Subcutaneous abdominal adipose tissue (tissue), 5 donors: ENCODE measurements around the gene ADGRG1.

Experiments used
- H3K27ac ChIP-seq: one replicate; pipeline ENCODE4 v1.7.0; 2013; ENCODE audit warnings: low read depth, mild to moderate bottlenecking, inconsistent platforms, low read length, moderate library complexity
- H3K27me3 ChIP-seq, 5 donors: one replicate each; pipeline ENCODE4 v1.7.0; 2013; ENCODE audit warnings: low read length in 5 of 5, inconsistent platforms in 1 of 5; ENCODE audit not compliant: control insufficient read depth in 5 of 5, insufficient read depth in 4 of 5
- H3K36me3 ChIP-seq, 5 donors: one replicate each; pipeline ENCODE4 v1.7.0; 2013; ENCODE audit warnings: low read length in 5 of 5; ENCODE audit not compliant: control insufficient read depth in 5 of 5, insufficient read depth in 5 of 5
- H3K4me1 ChIP-seq, 5 donors: one replicate each; pipeline ENCODE4 v1.7.0; 2013; ENCODE audit warnings: low read length in 5 of 5, mild to moderate bottlenecking in 3 of 5, moderate library complexity in 1 of 5; ENCODE audit not compliant: control insufficient read depth in 5 of 5, insufficient read depth in 5 of 5
- H3K4me3 ChIP-seq, 5 donors: one replicate each; pipeline ENCODE4 v1.7.0; 2013; ENCODE audit warnings: low read length in 5 of 5, low read depth in 1 of 5
- H3K9ac ChIP-seq, 5 donors: one replicate each; pipeline ENCODE4 v1.7.0; 2013; ENCODE audit warnings: low read length in 5 of 5, mild to moderate bottlenecking in 4 of 5, moderate library complexity in 3 of 5
- H3K9me3 ChIP-seq, 5 donors: one replicate each; pipeline ENCODE4 v1.7.0; 2013; ENCODE audit warnings: low read length in 5 of 5; ENCODE audit not compliant: control insufficient read depth in 5 of 5
- donor health status: healthy.
- donor health status: healthy.
- donor health status: healthy.
- donor health status: healthy.
- donor health status: healthy.

Gene ADGRG1

DNA sequence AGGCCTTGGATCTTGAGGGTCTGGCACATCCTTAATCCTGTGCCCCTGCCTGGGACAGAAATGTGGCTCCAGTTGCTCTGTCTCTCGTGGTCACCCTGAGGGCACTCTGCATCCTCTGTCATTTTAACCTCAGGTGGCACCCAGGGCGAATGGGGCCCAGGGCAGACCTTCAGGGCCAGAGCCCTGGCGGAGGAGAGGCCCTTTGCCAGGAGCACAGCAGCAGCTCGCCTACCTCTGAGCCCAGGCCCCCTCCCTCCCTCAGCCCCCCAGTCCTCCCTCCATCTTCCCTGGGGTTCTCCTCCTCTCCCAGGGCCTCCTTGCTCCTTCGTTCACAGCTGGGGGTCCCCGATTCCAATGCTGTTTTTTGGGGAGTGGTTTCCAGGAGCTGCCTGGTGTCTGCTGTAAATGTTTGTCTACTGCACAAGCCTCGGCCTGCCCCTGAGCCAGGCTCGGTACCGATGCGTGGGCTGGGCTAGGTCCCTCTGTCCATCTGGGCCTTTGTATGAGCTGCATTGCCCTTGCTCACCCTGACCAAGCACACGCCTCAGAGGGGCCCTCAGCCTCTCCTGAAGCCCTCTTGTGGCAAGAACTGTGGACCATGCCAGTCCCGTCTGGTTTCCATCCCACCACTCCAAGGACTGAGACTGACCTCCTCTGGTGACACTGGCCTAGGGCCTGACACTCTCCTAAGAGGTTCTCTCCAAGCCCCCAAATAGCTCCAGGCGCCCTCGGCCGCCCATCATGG lies 35.7 kb downstream of the ADGRG1 start:
- H3K36me3 ChIP-seq, result peaks cover 0 to 57% (median 36%) of the 10 kb centered on the region in 5 donors
- no peak overlapping the region for H3K27ac ChIP-seq
- H3K9me3 ChIP-seq, result no peaks in the 10 kb centered on the region
- no peak overlapping the region for H3K9ac ChIP-seq
- no peak overlapping the region for H3K4me3 ChIP-seq
- H3K27me3 ChIP-seq, result peaks cover 0 to 9% (median 3%) of the 10 kb centered on the region in 5 donors
- H3K4me1 ChIP-seq, result peaks cover 0 to 9% (median 0%) of the 10 kb centered on the region in 5 donors

DNA sequence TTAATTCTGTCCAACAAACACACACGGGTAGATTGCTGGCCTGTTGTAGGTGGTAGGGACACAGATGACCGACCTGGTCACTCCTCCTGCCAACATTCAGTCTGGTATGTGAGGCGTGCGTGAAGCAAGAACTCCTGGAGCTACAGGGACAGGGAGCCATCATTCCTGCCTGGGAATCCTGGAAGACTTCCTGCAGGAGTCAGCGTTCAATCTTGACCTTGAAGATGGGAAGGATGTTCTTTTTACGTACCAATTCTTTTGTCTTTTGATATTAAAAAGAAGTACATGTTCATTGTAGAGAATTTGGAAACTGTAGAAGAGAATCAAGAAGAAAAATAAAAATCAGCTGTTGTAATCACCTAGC lies 36.2 kb downstream of the ADGRG1 start:
- no peaks in the 10 kb centered on the region for H3K9me3 ChIP-seq
- H3K4me1 ChIP-seq, result peaks cover 0 to 9% (median 0%) of the 10 kb centered on the region in 5 donors
- H3K4me3 ChIP-seq, result no peak overlapping the region
- peaks cover 0 to 9% (median 3%) of the 10 kb centered on the region in 5 donors for H3K27me3 ChIP-seq
- no peak overlapping the region for H3K27ac ChIP-seq
- H3K9ac ChIP-seq, result no peak overlapping the region
- peaks cover 0 to 51% (median 30%) of the 10 kb centered on the region in 5 donors for H3K36me3 ChIP-seq

DNA sequence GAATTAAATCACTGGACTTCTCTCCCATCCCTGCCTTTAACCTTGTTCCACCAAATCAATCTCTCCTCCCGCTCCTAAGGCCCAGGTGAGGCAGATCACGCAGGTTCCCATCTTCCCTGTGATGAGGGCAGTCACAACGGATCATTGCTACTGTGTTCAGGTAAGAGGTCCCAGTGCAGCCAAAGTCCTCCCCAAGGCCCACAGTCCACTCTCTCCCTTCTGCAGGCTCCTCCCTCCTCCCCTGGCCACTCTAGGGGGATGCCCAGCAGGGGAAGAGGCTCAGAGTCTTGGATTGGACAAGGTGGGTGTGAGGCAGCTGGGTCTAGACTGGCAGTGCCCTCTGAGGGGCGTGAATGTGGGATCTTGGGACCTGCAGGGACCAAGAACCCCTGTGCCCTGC lies 37.1 kb downstream of the ADGRG1 start:
- H3K27me3 ChIP-seq, result peaks cover 0 to 9% (median 3%) of the 10 kb centered on the region in 5 donors
- H3K36me3 ChIP-seq, result peaks cover 0 to 42% (median 28%) of the 10 kb centered on the region in 5 donors
- H3K9me3 ChIP-seq, result no peaks in the 10 kb centered on the region
- no peak overlapping the region for H3K27ac ChIP-seq
- H3K9ac ChIP-seq, result no peak overlapping the region
- H3K4me1 ChIP-seq, result peaks cover 0 to 9% (median 0%) of the 10 kb centered on the region in 5 donors
- H3K4me3 ChIP-seq, result no peak overlapping the region

- Histone ChIP-seq H3K27me3 (peaks cover 0 to 9% (median 3%) of the 10 kb centered on the region in 5 donors), H3K4me1 (peaks cover 0 to 9% (median 0%) of the 10 kb centered on the region in 5 donors), H3K9me3 (no peaks in the 10 kb centered on the region), H3K27ac (no peak overlapping the region), H3K4me3 (no peak overlapping the region), H3K9ac (no peak overlapping the region), H3K36me3 (peaks cover 0 to 34% (median 20%) of the 10 kb centered on the region in 5 donors)
Observed at GRCh38 chr16:57666353-57667047, 38.1 kb downstream of the ADGRG1 start.

GRCh38 chr16:57667048-57667525 lies 38.7 kb downstream of the ADGRG1 start:
- Histone ChIP-seq H3K9ac (no peak overlapping the region), H3K36me3 (peaks cover 0 to 28% (median 14%) of the 10 kb centered on the region in 5 donors), H3K4me3 (no peak overlapping the region), H3K9me3 (no peaks in the 10 kb centered on the region), H3K27me3 (peaks cover 0 to 9% (median 3%) of the 10 kb centered on the region in 5 donors), H3K4me1 (peaks cover 0 to 9% (median 0%) of the 10 kb centered on the region in 5 donors), H3K27ac (no peak overlapping the region)

DNA sequence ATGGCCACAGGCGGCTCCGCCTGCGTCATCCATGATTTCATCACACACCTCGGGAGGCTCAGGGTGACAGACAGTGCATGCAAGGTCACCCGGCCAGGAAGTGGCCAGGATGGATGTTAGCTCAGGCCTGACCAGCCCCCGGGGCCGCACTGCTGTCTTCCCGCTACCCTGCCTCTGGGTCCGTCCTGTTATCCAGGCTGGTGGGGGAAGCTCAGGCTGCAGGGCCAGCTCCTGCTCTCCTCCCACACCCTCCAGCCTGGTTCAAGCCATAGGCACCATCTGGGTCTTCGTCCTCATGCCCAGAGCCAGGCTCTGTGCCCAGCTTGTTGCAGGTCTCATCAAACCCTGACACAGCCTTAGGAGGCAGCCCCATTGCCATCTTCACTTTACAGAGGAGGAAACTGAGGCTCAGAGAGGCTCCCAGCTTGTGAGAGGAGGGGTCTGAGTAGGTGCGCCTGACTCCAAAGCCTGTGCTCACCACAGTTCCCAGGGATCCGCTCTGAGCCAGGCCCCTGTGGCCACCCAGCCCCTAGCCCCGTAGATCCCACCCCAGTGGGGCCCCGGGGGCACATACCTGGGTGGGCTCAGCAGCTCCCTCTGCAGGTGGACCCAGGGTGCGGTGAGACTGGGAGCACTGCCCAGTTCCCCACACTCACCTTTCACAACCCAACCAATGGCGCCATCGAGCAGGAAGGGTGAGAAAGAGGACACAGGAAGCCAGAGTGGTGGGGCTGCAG lies 39.3 kb downstream of the ADGRG1 start:
- no peak overlapping the region for H3K4me3 ChIP-seq
- no peaks in the 10 kb centered on the region for H3K9me3 ChIP-seq
- H3K36me3 ChIP-seq, result peaks cover 0 to 22% (median 8%) of the 10 kb centered on the region in 5 donors
- no peak overlapping the region for H3K27ac ChIP-seq
- H3K9ac ChIP-seq, result no peak overlapping the region
- H3K27me3 ChIP-seq, result peaks cover 0 to 9% (median 3%) of the 10 kb centered on the region in 5 donors
- peaks cover 0 to 9% (median 0%) of the 10 kb centered on the region in 5 donors for H3K4me1 ChIP-seq

DNA sequence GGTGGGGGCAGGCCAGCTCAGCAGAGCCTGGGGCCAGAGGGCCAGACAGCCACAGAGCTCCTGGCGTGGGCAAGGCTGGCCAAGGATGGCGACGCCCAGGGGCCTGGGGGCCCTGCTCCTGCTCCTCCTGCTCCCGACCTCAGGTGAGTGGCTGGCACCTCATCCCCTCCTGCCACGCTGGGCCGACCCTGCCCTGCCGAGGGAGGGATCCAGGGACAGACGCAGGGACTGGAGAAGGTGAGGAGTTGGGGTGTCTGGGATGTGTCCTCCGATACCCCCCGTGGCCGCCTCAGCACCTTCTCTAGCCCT lies 39.8 kb downstream of the ADGRG1 start, which contains the start of gene ADGRG3:
ADGRG3 (plus strand) TSS at position 44 of the 309 bp plus-strand sequence; CDS start at position 86, 42 bp downstream.
- Histone ChIP-seq H3K36me3 (peaks cover 0 to 17% (median 4%) of the 10 kb centered on the region in 5 donors), H3K9me3 (no peaks in the 10 kb centered on the region), H3K4me1 (peaks cover 0 to 9% (median 0%) of the 10 kb centered on the region in 5 donors), H3K27ac (no peak within 1 kb of the TSS), H3K27me3 (peaks cover 0 to 11% (median 8%) of the 10 kb centered on the region in 5 donors), H3K4me3 (no peak within 1 kb of the TSS), H3K9ac (no peak within 1 kb of the TSS)

- peaks cover 0 to 9% (median 0%) of the 10 kb centered on the region in 5 donors for H3K4me1 ChIP-seq
- H3K4me3 ChIP-seq, result no peak overlapping the region
- peaks cover 0 to 15% (median 11%) of the 10 kb centered on the region in 5 donors for H3K27me3 ChIP-seq
- peaks cover 0 to 10% (median 0%) of the 10 kb centered on the region in 5 donors for H3K36me3 ChIP-seq
- no peak overlapping the region for H3K27ac ChIP-seq
- H3K9me3 ChIP-seq, result no peaks in the 10 kb centered on the region
- no peak overlapping the region for H3K9ac ChIP-seq
Observed at GRCh38 chr16:57668630-57669475, 40.4 kb downstream of the ADGRG1 start.

- Histone ChIP-seq H3K27me3 (peaks cover 0 to 21% (median 11%) of the 10 kb centered on the region in 5 donors), H3K36me3 (peaks cover 0 to 4% (median 0%) of the 10 kb centered on the region in 5 donors), H3K27ac (no peak overlapping the region), H3K4me3 (no peak overlapping the region), H3K9ac (no peak overlapping the region), H3K4me1 (peaks cover 0 to 9% (median 0%) of the 10 kb centered on the region in 5 donors), H3K9me3 (no peaks in the 10 kb centered on the region)
Observed at GRCh38 chr16:57669476-57670162, 41.2 kb downstream of the ADGRG1 start.
